C4-2B (cell line): Measurements from ENCODE around the gene MRGPRE.

Experiments
- H3K27ac ChIP-seq: fragments of 450-650 bp; 2 replicates; pipeline ENCODE4 v1.5.1; 2017
- ZFX ChIP-seq: fragments of 450-650 bp; IDR thresholded peaks from 2 replicates; pipeline ENCODE4 v1.6.1; 2017
- TF ChIP-seq, protein P1 (sequence below): fragments of 450-650 bp; conservative IDR thresholded peaks from 2 replicates; pipeline ENCODE4 v1.5.1; 2017; ENCODE audit warnings: mild to moderate bottlenecking

The MRGPRE gene

GRCh38 chr11:3218483-3219280 is 13.5 kb downstream of the MRGPRE start, which contains the start of gene MRGPRG:
Gene MRGPRG (minus strand): TSS chr11:3218813. CDS start chr11:3218813, 0 bp downstream.
- H3K27ac ChIP-seq, result no peak within 1 kb of the TSS
- no peak for TF ChIP-seq ZFX
- TF ChIP-seq, protein P1, sequence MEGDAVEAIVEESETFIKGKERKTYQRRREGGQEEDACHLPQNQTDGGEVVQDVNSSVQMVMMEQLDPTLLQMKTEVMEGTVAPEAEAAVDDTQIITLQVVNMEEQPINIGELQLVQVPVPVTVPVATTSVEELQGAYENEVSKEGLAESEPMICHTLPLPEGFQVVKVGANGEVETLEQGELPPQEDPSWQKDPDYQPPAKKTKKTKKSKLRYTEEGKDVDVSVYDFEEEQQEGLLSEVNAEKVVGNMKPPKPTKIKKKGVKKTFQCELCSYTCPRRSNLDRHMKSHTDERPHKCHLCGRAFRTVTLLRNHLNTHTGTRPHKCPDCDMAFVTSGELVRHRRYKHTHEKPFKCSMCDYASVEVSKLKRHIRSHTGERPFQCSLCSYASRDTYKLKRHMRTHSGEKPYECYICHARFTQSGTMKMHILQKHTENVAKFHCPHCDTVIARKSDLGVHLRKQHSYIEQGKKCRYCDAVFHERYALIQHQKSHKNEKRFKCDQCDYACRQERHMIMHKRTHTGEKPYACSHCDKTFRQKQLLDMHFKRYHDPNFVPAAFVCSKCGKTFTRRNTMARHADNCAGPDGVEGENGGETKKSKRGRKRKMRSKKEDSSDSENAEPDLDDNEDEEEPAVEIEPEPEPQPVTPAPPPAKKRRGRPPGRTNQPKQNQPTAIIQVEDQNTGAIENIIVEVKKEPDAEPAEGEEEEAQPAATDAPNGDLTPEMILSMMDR, result no peak

GRCh38 chr11:3217818-3218482 is 14.3 kb downstream of the MRGPRE start:
- TF ChIP-seq, protein P1, result no peak
- no peak for TF ChIP-seq ZFX
- H3K27ac ChIP-seq, result no peak overlapping the region

DNA sequence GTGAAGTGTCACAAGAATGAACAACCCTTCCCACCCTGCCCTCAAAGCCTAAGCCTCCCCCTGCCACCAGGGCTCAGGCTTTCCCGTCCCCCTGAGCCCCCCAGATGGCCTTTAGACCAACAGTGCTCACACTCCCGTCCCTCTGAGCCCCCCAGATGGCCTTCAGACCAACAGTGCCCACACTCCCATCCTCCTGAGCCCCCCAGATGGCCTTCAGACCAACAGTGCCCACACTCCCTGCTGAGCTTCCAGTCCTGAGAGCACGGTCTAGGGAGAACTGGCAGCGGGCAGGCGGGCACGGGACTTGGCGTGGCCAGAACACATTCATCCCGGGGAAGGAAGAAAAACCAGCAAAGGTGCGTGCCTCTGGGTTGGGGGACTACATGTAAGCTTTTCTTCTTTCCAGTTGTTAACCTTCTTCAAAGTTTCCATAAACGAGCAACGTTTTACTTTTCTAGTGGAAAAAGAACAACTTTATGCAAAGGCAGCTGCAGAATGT is 16.1 kb downstream of the MRGPRE start:
- TF ChIP-seq ZFX, result no peak
- H3K27ac ChIP-seq, result no peak overlapping the region

DNA sequence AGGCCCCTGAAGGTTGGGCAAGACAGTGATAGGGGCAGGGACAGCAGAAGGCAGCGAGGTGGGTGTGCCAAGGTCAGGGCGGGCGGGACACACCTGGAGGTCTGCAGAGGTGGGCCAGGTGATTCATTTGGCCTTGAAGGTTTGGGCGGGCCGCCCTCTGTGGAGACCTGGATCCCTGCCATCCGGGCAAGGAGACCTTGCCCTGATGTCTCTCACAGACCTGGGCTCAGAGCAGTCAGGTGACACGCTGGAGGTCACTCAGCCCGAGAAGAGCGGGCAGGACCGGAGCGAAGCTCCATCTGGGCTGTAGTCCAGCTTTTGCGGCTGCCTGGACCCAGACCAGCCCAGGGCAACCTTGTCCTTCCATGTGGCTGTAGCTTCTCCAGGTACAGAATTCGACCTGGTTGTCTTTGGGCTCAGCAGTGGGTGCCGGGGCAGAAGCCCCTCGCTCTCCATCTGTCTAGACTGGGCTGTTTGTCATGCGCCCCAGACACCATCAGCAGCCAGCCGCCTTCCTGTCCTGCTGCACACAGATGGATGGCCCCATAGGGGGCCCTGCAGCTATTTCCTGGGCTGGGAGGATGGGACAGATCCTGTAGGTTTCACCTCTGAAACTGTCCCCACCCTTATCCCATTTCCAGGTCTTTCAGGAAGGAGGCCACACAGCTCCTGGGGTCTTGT is 16.7 kb downstream of the MRGPRE start:
- TF ChIP-seq, protein P1, result no peak
- no peak for TF ChIP-seq ZFX
- H3K27ac ChIP-seq, result no peak overlapping the region

- H3K27ac ChIP-seq, result no peak overlapping the region
- no peak for TF ChIP-seq ZFX
- TF ChIP-seq, protein P1, result no peak
Observed at GRCh38 chr11:3214420-3214699, 17.9 kb downstream of the MRGPRE start.

DNA sequence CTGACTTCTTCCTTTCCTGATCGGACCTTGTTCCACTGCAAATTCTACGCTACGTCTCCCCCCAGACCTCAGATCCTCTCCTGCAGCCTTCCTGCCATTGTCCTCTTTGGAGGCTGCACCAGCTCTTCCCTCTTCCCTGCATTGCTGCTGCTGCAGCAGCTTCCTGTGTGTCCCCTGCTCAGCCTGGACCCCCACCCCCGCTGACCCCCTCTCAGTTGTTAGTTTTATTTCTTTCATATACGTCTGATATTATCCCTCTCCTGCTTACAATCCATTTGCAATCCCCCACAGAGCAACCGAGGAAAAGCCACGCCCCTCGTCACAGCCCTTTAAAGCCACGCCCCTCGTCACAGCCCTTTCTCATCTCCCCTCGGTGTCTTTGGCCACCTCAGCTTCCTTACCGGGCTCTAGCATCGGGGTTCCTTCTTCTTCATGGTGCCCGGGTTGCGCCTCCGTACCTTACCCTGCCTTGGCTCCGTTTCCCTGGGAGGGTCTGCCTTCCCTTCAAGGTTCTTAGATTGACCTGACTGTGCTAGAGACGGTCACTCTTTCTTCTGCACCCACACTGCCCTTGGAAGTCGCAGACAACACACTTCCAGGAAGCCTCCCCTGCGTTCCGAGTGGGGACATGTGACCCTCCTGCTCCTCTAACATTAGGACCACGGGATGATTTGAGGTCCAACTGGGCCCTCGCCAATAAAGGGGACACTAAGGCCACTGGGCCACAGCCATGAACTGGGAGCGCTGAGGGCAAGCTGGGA is 18.4 kb downstream of the MRGPRE start:
- no peak for TF ChIP-seq ZFX
- TF ChIP-seq, protein P1, result no peak
- no peak overlapping the region for H3K27ac ChIP-seq

- H3K27ac ChIP-seq, result no peak overlapping the region
- TF ChIP-seq ZFX, result no peak
- TF ChIP-seq, protein P1, result no peak
Observed at GRCh38 chr11:3208272-3208671, 23.9 kb downstream of the MRGPRE start.
